ENCODE results near the gene RNASE12.

DNA sequence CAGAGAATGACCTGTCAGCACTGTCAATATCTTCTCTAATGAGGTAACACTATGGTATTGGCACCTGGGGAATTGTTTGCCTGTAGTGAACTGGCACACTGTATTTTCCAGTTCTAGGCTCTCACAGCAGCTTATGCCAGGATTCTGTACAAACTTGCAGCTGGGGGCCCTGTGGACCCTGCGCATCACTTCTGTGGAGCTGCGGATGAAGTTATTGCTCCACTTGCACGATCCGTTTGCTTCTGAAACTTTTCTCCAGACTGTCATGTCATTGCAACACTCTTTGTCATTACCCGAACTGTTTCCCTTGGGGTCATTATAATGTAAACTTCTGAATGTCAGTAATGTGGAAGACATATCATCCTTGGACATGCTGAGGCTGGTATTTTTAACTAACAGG, 7.3 kb downstream of the RNASE12 start:
- TF ChIP-seq, protein P1, sequence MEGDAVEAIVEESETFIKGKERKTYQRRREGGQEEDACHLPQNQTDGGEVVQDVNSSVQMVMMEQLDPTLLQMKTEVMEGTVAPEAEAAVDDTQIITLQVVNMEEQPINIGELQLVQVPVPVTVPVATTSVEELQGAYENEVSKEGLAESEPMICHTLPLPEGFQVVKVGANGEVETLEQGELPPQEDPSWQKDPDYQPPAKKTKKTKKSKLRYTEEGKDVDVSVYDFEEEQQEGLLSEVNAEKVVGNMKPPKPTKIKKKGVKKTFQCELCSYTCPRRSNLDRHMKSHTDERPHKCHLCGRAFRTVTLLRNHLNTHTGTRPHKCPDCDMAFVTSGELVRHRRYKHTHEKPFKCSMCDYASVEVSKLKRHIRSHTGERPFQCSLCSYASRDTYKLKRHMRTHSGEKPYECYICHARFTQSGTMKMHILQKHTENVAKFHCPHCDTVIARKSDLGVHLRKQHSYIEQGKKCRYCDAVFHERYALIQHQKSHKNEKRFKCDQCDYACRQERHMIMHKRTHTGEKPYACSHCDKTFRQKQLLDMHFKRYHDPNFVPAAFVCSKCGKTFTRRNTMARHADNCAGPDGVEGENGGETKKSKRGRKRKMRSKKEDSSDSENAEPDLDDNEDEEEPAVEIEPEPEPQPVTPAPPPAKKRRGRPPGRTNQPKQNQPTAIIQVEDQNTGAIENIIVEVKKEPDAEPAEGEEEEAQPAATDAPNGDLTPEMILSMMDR (conservative IDR thresholded peaks at IDR 0.05), result no peak
- no peak for TF ChIP-seq ZFX (IDR thresholded peaks at IDR 0.05)
